ENCODE results near the gene HELQ.
"Not testable (repeated sequence)": the region's sequence is repeated elsewhere in the genome, so short reads cannot be mapped to it uniquely, and the experiment has no call there.

HELQ gene, protein sequence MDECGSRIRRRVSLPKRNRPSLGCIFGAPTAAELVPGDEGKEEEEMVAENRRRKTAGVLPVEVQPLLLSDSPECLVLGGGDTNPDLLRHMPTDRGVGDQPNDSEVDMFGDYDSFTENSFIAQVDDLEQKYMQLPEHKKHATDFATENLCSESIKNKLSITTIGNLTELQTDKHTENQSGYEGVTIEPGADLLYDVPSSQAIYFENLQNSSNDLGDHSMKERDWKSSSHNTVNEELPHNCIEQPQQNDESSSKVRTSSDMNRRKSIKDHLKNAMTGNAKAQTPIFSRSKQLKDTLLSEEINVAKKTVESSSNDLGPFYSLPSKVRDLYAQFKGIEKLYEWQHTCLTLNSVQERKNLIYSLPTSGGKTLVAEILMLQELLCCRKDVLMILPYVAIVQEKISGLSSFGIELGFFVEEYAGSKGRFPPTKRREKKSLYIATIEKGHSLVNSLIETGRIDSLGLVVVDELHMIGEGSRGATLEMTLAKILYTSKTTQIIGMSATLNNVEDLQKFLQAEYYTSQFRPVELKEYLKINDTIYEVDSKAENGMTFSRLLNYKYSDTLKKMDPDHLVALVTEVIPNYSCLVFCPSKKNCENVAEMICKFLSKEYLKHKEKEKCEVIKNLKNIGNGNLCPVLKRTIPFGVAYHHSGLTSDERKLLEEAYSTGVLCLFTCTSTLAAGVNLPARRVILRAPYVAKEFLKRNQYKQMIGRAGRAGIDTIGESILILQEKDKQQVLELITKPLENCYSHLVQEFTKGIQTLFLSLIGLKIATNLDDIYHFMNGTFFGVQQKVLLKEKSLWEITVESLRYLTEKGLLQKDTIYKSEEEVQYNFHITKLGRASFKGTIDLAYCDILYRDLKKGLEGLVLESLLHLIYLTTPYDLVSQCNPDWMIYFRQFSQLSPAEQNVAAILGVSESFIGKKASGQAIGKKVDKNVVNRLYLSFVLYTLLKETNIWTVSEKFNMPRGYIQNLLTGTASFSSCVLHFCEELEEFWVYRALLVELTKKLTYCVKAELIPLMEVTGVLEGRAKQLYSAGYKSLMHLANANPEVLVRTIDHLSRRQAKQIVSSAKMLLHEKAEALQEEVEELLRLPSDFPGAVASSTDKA

DNA sequence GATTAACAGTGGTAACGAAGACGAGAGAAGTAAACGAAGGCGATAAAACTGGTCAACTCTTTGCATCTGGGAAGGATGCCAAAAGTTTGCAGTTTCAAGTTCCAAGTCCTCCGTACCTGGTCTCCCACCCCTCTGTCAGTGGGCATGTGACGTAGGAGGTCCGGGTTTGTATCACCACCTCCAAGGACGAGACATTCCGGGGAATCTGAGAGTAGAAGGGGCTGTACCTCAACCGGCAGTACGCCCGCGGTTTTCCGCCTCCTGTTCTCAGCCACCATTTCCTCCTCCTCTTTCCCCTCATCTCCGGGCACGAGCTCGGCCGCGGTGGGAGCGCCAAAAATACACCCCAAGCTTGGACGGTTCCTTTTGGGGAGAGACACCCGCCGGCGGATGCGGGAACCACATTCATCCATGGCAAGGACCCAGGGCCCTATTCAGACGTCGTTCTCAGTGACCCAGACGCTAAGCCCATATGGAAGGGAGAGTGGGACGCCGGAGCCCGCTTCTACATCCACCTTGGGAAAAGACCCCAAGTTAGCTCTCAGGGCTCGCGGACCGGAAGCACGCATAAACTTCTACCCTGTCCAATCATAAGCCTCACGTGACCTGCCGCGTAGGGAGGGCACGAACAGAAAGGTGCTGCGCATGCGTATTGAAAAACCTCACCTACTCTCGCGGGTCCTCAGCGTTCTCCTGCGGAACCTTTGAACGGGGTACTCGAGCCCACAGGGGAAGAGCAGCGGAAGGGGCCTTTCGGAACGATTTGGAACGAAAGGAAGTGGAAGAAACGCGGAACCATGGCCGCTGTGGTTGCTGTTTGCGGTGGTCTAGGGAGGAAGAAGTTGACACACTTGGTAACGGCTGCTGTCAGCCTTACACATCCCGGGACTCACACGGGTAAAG, at the start of gene HELQ, which contains the start of gene MRPS18C:
HELQ (minus strand) TSS at position 543 of the 903 bp plus-strand sequence; CDS start at position 413, 130 bp downstream.
MRPS18C (plus strand) TSS at position 778 of the 903 bp plus-strand sequence; CDS start at position 798, 20 bp downstream.
- peak; percentile 90 for DNase-seq

DNA sequence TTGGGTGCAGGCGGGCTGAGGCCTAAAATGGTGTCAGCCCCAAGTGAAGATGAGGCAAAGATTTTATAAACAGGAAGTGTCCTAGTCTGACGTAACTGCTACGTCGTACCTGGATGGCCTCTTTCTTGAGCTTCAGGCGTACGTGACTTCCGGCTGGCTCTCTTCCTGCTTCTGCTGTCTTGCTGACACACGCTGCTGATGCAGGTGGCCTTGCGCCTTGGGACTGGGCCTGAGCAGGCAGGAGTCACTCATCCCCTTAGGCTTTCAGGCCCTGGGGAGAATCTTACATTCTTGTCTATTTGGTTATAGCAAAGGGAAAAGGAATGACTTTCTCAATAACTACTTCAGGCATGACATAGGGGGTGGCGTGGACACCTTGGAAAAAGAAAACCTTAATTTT, 49.4 kb upstream of the HELQ start:
- no peak for DNase-seq

DNA sequence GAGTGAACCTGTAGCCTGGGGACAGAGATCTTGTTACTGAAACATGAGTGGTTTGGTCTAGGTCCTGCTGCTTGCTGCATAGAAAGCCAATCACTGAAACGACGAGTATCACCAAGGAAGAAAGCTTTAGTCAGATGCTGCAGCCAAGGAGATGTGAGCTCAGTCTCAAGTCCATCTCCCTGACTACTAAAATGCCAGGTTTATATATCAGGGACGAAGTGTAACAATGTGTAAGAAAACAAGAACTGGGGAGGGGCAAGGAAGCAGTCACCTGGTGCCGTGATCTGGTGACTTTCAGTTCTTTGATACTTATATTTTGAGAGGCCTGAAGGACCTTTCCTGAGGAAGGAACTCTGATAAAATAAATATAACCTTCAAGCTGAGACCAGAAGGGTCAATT, 48.9 kb upstream of the HELQ start:
- no peak for DNase-seq

DNA sequence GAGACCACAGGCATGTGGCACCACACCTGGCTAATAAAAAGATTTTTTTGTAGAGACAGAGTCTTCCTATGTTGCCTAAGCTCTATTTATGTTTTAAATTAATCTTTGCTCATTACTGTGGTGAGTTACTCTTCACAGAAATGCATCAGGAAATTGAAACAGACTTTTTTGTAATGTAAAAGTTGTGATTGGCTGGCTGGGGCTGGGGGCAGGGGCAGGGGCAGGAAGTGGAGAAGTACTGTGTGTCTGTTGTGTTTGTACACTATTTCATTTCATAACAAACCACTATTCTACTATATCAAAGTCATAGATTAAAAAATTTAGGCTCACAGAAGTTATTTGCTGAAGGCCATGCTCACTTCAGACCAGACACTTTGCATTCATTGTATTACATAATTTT, 48.4 kb upstream of the HELQ start:
- DNase-seq = no peak

DNA sequence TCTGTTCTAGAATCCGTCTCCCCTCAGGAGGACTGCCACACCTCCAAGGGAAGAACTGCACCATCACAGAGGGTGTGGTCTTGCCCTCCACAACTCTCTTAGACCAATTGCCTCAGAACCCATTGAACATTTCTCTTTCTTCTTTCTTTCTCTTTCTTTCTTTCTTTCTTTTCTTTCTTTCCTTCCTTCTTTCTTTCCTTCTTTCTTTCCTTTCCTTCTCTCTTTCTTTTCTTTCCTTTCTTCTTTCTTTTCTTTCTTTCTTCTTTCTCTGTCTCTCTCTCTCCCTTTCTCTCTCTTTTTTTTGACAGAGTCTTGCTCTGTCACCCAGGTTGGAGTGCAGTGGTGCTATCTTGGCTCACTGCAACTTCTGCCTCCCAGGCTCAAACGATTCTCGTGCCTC, 46.0 kb upstream of the HELQ start:
- DNase-seq = not testable (repeated sequence)

DNA sequence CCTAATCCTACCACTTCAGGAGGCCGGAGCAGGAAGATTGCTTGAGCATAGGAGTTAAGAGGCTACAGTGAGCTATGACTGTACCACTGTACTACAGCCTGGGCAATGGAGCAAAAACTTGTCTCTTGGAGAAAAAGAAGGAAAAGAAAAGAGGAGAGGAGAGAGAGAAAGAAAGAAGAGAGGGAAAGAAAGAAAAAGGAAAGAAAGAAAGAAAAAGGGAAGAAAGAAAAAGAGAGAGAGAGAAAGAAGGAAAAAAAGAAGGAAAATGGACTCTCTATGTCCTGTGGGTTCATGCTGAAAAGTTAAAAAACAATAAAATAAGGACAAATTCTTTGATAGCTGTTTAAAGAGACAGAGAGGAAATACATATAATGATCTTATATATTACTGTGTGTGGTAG, 42.6 kb upstream of the HELQ start:
- DNase-seq = no peak

DNA sequence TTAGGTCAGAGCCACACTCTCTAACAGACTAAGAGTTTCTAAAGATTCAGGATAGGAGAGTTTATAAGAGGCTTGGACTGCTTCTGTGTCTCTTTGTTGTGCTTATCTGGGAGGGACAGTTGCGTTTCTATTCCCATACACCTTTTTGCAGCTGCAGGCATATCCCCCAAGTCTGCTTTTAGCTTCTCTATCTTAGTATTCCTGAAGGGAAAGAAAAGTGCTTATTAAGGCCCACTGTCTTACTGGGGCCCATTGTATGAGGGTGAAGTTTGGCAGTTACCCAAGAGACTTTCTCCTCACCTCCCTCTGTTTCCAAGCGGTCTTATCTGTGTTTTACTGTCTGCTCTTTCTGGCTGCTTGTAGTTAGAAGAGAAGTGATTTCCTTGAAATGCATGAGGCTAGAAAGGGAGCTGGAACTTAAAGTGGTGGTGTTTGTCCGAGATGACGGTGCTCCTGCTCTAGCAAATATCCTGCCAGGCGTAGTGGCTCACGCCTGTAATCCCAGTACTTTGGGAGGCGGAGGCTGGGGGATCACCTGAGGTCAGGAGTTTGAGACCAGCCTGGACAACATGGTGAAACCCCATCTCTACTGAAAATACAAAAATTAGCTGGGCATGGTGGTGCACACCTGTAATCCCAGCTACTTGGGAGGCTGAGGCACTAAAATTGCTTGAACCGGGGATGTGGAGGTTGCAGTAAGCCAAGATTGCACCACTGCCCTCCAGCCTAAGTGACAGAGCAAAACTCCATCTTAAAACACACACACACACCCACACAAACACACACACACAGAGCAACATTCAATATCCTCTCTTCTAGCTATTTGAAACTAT, 40.7 kb upstream of the HELQ start:
- not testable (repeated sequence) for DNase-seq

DNA sequence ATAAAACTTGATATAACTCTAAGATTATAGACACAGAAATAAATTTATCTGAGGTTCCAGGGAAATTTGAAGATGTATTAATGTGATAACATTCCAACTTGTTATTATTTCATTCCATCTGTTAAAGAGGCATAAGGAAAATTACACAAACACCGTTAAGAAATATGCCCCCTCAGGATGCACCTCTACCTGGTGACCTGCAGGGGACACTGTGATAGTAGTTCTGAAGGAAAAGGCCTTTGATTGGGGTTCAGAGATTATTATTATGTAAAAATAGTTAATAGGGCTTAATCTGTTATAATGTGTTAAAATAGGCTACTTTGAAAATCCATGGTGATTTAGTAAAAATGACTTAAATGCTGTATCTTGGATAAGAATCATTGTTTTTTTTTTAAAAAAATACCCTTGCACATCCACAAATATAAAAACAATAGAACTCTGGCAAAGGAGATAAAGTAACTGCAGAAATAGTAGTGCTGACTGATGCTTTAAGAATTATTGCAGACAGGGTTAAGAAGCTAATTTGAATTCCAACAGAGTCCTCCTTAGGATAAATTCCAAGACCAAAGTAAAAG, 35.3 kb upstream of the HELQ start:
- DNase-seq = no peak

DNA sequence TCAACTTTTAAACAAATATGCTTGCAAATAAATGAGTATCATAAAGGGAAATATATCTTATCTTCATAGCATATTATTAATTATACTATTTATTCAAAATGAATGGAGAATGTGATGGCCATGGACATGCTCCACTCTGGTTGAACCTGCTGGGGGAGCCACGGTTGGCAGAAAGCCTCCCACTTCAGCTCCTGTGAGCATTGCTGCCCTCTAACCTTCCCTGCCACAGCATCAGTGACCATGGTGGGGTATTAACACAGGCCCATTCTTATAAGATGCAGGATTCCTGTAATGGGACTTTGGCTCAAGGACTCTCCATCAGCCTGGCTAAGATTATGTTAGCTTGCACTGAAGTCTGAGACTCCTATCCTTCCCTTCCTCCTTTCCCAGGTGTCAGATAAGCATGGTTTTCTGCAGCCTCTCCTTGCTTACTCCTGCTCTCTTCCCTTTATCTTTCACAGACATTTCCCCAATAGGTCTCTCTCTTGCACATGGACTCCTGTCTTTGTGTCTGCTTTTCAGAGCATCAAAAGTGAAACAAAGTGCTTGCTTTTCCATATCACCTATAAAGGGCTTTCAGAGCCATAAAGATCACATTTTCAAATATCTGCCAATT, 34.2 kb upstream of the HELQ start:
- no peak for DNase-seq

DNA sequence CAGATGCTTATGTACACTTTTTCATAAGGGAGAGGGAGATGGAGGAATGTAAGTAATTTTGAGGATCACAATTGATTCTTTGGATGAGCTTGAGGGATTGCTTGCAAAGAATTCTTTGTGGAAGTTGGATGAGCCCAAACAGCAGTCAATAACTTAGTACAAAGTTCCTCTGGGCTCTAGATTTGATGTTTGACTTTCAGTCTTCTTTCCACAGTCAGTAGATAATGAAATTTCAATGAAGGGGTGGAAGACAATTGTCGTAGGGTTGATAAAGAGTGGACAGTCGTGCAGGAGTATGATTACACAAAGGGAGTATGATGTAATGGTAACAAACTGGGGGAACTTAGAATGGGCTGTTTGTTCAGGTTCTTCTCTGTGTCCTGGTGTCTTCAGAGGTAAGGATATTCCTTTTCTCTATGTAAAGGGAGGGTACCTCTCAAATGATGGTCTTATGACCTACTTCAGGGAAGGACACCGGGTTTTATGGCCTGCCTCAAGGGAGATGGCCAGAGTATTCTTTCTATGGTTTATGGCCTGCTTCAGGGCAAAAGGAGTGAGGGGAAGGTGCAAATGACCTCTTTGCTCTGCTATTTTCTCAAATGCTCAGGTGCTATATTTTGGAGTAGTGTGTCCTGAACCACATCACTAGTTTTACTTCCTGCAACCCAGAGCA, 31.0 kb upstream of the HELQ start:
- DNase-seq = no peak

DNA sequence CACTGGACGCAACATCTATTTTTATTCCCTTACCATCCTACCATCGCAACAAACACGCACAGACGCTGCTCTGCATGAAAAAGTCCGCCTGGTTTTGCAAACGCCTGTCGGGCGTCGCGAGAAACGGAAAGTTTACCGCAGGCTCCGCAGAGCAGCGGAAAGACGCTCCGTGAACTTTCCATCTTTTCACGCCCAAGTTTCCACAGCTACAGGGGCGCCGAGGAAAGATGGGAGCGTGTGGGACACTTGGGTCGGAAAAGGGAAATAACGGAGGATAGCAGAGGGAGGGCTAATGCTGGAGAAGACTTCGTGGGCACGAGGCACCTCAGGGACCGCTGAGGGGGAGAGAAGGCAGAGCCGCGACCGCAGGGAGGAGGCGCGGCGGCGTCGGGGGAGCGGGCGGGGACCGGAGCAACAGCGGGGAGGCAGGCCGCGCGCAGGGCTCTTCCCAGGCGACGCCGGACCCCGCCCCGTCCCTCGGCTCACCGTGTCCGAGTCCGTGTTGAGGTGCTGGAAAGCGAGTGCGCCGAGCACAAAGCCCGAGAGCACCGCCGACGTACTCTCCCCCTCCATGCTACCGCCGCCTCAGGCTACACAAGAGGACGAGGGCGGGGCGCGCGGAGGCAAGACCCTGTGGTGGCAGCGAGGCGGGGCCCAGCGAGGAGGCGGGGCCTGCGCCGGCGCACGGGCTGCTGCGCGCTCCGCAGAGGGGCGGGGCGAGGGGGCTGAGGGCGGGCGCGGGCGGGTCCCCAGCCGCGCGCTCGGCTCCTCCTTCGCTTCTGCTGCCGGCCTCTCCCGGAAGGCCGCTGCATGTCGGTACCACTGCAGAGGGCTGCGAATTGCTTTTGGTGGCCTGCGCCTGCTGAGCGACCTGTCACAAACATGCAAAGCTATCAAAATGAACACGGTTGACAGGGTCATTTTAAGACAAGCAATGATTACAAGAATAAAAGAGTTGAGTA, 29.2 kb upstream of the HELQ start, which contains the start of gene ABRAXAS1:
ABRAXAS1 (minus strand) TSS at position 601 of the 962 bp plus-strand sequence; CDS start at position 573, 28 bp downstream.
- DNase-seq = peak; percentile 94

DNA sequence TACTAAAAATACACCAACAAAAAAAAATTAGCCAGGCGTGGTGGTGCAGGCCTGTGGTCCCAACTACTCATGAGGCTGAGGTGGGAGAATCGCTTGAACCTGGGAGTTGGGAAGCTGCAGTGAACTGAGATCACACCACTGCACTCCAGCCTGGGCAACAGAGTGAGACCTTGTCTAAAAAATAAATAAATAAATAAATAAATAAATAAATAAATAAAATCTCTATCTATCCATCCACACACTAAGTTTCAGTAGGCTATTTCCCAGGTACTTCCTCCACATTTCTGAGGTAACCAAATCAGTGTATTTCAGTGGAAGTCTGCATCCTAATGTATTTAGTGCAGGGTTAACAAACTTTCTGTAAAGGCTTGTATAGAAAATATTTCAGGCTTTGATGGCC, 18.3 kb upstream of the HELQ start:
- no peak for DNase-seq

DNA sequence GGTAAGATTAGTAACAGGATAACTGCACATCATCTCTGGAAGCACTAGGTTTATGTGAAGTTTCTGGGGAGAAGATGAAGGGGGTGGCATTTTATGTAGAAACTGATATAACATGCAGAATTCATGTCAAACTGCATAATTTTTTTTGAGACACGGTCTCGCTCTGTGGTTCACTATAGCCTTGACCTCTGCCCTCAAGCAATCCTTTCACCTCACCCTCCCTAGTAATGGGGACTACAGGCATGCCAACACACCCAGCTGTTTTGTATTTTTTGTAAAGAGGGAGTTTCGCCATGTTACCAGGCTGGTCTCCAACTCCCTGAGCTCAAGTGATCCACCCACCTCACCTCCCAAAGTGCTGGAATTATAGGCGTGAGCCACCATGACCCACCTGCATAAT, 17.8 kb upstream of the HELQ start:
- no peak for DNase-seq

DNA sequence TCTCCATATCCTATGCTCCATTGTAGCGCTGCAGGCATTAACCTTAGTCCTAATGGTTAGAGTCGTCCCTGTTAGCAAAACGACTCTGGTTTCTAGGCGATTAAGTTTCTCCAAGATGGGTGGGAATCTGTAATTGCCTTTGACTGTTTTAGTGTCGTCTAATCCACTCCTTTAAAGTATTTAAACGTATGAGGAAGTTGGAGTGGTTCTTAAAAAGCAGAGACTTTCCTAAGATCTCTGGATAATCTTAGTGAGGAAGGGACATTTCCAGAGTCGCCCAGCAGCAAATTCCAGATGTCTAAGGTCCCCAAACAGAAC, 520 bp upstream of the HELQ start:
- no peak for DNase-seq

DNA sequence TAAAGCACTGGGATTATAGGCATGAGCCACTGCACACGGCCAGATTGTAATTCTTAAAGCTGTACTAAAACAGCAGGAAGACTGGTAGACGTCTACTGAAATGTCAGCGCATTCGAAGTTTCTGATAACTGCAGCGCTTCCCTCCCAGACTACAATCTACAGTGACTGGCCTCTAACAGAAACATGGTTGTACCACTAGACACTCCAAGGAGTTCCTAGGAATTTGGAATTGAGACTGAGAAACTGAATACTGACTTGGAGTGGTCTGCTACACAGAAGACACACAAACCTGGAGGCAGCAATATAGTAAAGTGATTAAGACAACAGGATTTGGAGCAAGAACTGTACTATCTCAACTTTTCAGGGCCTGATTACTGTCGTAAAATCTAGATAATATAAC, 937 bp downstream of the HELQ start:
- no peak for DNase-seq

DNA sequence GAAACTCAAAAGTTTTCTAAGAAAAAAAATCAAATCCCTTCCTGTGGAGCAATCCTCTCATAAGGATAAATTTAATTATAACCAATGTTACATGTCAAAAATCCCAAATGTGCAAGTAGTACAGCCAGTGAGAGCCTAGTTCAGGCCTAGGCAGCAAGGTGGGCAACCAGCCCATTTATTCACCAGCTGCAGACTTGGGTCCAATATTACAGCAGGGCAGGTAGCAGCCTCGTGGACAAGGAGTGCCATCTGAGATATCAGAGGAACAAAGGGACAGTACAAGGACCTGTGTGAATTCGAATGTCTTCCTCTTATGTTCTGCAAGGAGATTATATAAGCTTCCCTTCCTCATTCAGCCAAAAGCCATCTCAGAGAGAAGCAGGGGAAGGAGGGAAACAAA, 6.6 kb downstream of the HELQ start:
- no peak for DNase-seq

DNA sequence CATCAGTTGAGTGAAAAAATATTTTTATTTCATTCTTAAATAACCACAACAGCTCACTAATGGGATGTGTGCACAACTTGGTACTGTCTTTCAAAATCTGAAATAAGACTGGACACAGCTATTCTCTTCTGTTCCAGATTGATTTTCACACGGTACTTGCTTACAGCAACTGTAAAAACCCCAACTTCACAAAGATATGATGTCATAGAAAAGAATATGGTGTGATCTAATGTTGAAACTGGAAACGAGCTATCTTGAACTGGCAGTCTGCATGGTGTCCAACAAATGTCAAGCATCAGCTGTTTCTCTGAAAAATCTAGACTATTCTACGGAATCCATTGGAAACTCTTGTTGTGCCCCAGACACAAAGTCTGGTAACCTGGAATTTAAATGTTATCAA, 14.7 kb downstream of the HELQ start:
- no peak for DNase-seq

DNA sequence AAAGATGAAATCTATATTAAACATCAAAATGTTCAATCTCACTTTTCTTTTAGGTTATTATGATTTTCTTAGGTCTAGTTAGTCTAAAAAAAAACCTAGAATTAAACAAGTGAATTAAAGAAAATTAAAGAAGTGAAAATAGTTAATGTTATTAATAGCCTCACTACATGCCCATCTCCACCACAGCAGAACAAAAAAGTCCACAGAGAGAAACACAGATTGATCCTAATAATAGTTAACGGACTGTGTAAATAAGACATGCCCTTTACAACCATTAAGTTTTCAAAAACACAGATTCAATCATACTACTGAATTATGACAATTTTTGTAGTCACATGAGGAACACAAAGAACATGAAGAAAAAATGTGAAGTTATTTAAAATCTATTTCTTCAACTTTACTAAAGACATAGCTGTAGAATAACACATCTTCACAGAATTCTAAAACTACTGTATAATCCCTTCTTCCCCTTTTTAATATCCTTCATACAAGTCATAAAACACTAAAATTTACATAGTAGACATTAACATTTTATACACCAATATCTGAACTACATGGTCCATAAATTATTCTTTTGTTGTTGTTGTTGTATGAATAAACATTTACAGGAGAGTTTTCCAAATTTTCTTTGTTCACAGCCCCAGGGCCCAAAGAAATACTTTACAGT, 15.3 kb downstream of the HELQ start:
- no peak for DNase-seq

Measured in activated CD8-positive, alpha-beta memory T cell treated with anti-CD3 and anti-CD28 coated beads, Interleukin-2, amount 50 U/mL, for 4 hours (primary cell).